ENCODE results near the gene PPIL1. TPM values are rescaled to one million over a fixed set of nuclear protein-coding genes. Genes with fewer than 3 reads are reported as not detected.

PPIL1 gene
- total RNA-seq, 1 experiment from 2014 or later: 64.2 TPM

- TF ChIP-seq, protein P1, sequence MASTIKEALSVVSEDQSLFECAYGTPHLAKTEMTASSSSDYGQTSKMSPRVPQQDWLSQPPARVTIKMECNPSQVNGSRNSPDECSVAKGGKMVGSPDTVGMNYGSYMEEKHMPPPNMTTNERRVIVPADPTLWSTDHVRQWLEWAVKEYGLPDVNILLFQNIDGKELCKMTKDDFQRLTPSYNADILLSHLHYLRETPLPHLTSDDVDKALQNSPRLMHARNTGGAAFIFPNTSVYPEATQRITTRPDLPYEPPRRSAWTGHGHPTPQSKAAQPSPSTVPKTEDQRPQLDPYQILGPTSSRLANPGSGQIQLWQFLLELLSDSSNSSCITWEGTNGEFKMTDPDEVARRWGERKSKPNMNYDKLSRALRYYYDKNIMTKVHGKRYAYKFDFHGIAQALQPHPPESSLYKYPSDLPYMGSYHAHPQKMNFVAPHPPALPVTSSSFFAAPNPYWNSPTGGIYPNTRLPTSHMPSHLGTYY (CRISPR knock-in tag; IDR thresholded peaks at IDR 0.05): no peak
- TF ChIP-seq ZNF281 (CRISPR knock-in tag; IDR thresholded peaks at IDR 0.05): no peak
- no peak for TF ChIP-seq FOXP1 (CRISPR knock-in tag; IDR thresholded peaks at IDR 0.05; ENCODE audit: borderline replicate concordance)
- no peak for TF ChIP-seq CREB1 (CRISPR knock-in tag; IDR thresholded peaks at IDR 0.05)
- TF ChIP-seq HMGA2 (CRISPR knock-in tag; IDR thresholded peaks at IDR 0.05): no peak
- TF ChIP-seq TP53 (CRISPR knock-in tag; IDR thresholded peaks at IDR 0.05): no peak
- no peak for TF ChIP-seq AR (CRISPR knock-in tag; IDR thresholded peaks at IDR 0.05)
- TF ChIP-seq EMX1 (CRISPR knock-in tag; IDR thresholded peaks at IDR 0.05): no peak
- no peak for TF ChIP-seq PRRX2 (CRISPR knock-in tag; IDR thresholded peaks at IDR 0.05)
- no peak for TF ChIP-seq ZNF121 (CRISPR knock-in tag; IDR thresholded peaks at IDR 0.05)
- TF ChIP-seq, protein P2, sequence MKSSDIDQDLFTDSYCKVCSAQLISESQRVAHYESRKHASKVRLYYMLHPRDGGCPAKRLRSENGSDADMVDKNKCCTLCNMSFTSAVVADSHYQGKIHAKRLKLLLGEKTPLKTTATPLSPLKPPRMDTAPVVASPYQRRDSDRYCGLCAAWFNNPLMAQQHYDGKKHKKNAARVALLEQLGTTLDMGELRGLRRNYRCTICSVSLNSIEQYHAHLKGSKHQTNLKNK (CRISPR knock-in tag; IDR thresholded peaks at IDR 0.05): no peak
- TF ChIP-seq, protein P3, sequence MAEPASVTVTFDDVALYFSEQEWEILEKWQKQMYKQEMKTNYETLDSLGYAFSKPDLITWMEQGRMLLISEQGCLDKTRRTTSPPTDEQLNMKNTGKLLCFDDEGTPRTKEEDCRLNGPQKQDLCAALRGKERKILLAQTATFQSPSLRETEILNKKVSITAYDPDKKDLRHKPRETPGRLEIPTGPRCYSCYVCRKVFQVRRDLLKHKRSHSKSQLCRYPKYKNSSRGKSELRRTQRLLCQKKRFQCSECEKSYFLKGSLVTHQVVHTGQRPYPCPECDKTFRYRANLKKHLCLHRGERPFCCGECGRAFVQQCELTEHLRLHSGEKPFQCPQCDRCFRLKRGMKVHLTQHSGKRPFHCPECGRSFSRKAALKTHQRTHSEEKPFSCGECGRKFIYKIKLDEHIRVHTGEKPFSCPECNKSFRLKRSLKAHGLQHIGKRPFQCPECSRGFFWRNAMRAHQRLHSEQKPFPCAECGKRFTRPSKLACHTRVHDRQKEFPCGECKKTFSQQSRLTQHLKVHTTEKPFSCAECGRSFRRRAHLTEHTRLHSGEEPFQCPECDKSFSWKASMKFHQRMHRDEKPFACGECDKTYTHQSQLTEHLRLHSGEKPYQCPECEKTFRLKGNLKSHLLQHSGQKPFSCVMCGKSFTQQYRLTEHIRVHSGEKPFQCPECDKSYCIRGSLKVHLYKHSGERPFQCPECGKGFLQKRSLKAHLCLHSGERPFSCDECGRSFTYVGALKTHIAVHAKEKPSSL (CRISPR knock-in tag; conservative IDR thresholded peaks at IDR 0.05): no peak
- no peak for TF ChIP-seq MLX (CRISPR knock-in tag; IDR thresholded peaks at IDR 0.05)
- no peak for TF ChIP-seq PRDM15 (CRISPR knock-in tag; IDR thresholded peaks at IDR 0.05)
- TF ChIP-seq, protein P4, sequence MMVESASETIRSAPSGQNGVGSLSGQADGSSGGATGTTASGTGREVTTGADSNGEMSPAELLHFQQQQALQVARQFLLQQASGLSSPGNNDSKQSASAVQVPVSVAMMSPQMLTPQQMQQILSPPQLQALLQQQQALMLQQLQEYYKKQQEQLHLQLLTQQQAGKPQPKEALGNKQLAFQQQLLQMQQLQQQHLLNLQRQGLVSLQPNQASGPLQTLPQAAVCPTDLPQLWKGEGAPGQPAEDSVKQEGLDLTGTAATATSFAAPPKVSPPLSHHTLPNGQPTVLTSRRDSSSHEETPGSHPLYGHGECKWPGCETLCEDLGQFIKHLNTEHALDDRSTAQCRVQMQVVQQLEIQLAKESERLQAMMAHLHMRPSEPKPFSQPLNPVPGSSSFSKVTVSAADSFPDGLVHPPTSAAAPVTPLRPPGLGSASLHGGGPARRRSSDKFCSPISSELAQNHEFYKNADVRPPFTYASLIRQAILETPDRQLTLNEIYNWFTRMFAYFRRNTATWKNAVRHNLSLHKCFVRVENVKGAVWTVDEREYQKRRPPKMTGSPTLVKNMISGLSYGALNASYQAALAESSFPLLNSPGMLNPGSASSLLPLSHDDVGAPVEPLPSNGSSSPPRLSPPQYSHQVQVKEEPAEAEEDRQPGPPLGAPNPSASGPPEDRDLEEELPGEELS (CRISPR knock-in tag; IDR thresholded peaks at IDR 0.05): no peak
- TF ChIP-seq ZNF671 (CRISPR knock-in tag; IDR thresholded peaks at IDR 0.05): no peak
- TF ChIP-seq CDX4 (CRISPR knock-in tag; IDR thresholded peaks at IDR 0.05; ENCODE audit: borderline replicate concordance): no peak
- TF ChIP-seq NFYB (CRISPR knock-in tag; conservative IDR thresholded peaks at IDR 0.05; ENCODE audit: low read depth): no peak
- TF ChIP-seq NR3C1 (CRISPR knock-in tag; conservative IDR thresholded peaks at IDR 0.05; ENCODE audit: low read depth): no peak
- no peak for TF ChIP-seq SMAD3 (CRISPR knock-in tag; IDR thresholded peaks at IDR 0.05; ENCODE audit: borderline replicate concordance)
- TF ChIP-seq KAT7 (CRISPR knock-in tag; IDR thresholded peaks at IDR 0.05; ENCODE audit: borderline replicate concordance): no peak
These were observed 11.1 kb upstream of the PPIL1 start, which contains the start of gene C6orf89 (continued) for GRCh38 chr6:36885461-36886401.
